Astrocyte of the cerebellum (primary cell): Measurements from ENCODE around the gene SLC9A8.

Experiments used
- DNase-seq: peaks from one replicate; pipeline ENCODE4 v3.0.0-alpha.2; 2011; ENCODE audit warnings: low read depth
- H3K4me3 ChIP-seq: 2 replicates; pipeline ENCODE4 v1.5.1; 2011; ENCODE audit warnings: mild to moderate bottlenecking, low read depth, low read length, moderate library complexity
- CTCF ChIP-seq: IDR thresholded peaks from 2 replicates; pipeline ENCODE4 v1.5.1; 2012; ENCODE audit warnings: low read length, low read depth, moderate library complexity, mild to moderate bottlenecking; ENCODE audit errors: missing control alignments
- in situ Hi-C: cut with HindIII; loops from 2 replicates; pipeline ENCODE4 v1.10.0; 2017; ENCODE audit warnings: low sequenced_read_pairs

Gene SLC9A8

GRCh38 chr20:49784291-49784690, 28.3 kb upstream of the SLC9A8 start:
- H3K4me3 ChIP-seq = no peak overlapping the region
- no peak for DNase-seq
- in situ Hi-C loops = no loop called here
- no peak for TF ChIP-seq CTCF

- in situ Hi-C loops = no loop called here
- H3K4me3 ChIP-seq = no peak overlapping the region
- no peak for DNase-seq
- TF ChIP-seq CTCF = no peak
These were observed 27.3 kb upstream of the SLC9A8 start for GRCh38 chr20:49785149-49785851.

GRCh38 chr20:49785852-49786175, 26.8 kb upstream of the SLC9A8 start:
- TF ChIP-seq CTCF = no peak
- no peak for DNase-seq
- in situ Hi-C loops = no loop called here
- no peak overlapping the region for H3K4me3 ChIP-seq

GRCh38 chr20:49786196-49786595, 26.4 kb upstream of the SLC9A8 start:
- no peak for DNase-seq
- no peak overlapping the region for H3K4me3 ChIP-seq
- TF ChIP-seq CTCF = no peak
- in situ Hi-C loops = no loop called here

GRCh38 chr20:49786668-49787370, 25.8 kb upstream of the SLC9A8 start:
- TF ChIP-seq CTCF = peak; percentile 50
- in situ Hi-C loops = no loop called here
- no peak overlapping the region for H3K4me3 ChIP-seq
- DNase-seq = no peak

- no peak overlapping the region for H3K4me3 ChIP-seq
- no peak for DNase-seq
- TF ChIP-seq CTCF = no peak
- in situ Hi-C loops = no loop called here
These were observed 25.0 kb upstream of the SLC9A8 start for GRCh38 chr20:49787371-49788357.
